HFF-Myc (cell line): Measurements from ENCODE around the gene UBE2D2.

Experiments
- DNase-seq: peaks from one replicate; pipeline ENCODE4 v3.0.0-alpha.2; 2011; ENCODE audit warnings: low read depth; ENCODE audit errors: extremely low read depth
- H3K4me3 ChIP-seq: replicated peaks from 2 replicates; pipeline ENCODE4 v1.5.1; 2011; ENCODE audit warnings: low read depth, mild to moderate bottlenecking, control low read depth, low read length
- CTCF ChIP-seq: IDR thresholded peaks from 2 replicates; pipeline ENCODE4 v1.5.1; 2012; ENCODE audit warnings: mild to moderate bottlenecking, low read depth, low read length, control low read depth; ENCODE audit errors: missing control alignments

Gene UBE2D2

GRCh38 chr5:139635606-139636206 is 74.6 kb downstream of the UBE2D2 start:
- no peak overlapping the region for H3K4me3 ChIP-seq
- peak; percentile 81 for TF ChIP-seq CTCF
- peak; percentile 98 for DNase-seq

GRCh38 chr5:139636207-139636792 is 75.2 kb downstream of the UBE2D2 start:
- no peak for TF ChIP-seq CTCF
- DNase-seq, result no peak
- H3K4me3 ChIP-seq, result no peak overlapping the region

- DNase-seq, result no peak
- TF ChIP-seq CTCF, result no peak
These were observed 75.9 kb downstream of the UBE2D2 start for GRCh38 chr5:139636975-139637408.

GRCh38 chr5:139637438-139638089 is 76.4 kb downstream of the UBE2D2 start:
- peak overlapping the region; percentile 35 for H3K4me3 ChIP-seq
- TF ChIP-seq CTCF, result peak; percentile 8
- no peak for DNase-seq

More at GRCh38 chr5:139636975-139637408, 75.9 kb downstream of the UBE2D2 start:
- peak overlapping the region; percentile 35 for H3K4me3 ChIP-seq

- DNase-seq, result no peak
- H3K4me3 ChIP-seq, result peak overlapping the region; percentile 35
- TF ChIP-seq CTCF, result no peak
These were observed 77.1 kb downstream of the UBE2D2 start for GRCh38 chr5:139638090-139638735.

- TF ChIP-seq CTCF, result no peak
- no peak overlapping the region for H3K4me3 ChIP-seq
- DNase-seq, result no peak
These were observed 77.8 kb downstream of the UBE2D2 start for GRCh38 chr5:139638736-139639618.
